GM21360 (cell line): Measurements from ENCODE around the gene HS6ST2.

Source experiments
- ATAC-seq: cut with Tn5 transposase; IDR thresholded peaks from one replicate; pipeline ENCODE4 v1.9.1; 2021; ENCODE audit warnings: mild to moderate bottlenecking, moderate library complexity; ENCODE audit not compliant: unreplicated experiment

Gene HS6ST2

DNA sequence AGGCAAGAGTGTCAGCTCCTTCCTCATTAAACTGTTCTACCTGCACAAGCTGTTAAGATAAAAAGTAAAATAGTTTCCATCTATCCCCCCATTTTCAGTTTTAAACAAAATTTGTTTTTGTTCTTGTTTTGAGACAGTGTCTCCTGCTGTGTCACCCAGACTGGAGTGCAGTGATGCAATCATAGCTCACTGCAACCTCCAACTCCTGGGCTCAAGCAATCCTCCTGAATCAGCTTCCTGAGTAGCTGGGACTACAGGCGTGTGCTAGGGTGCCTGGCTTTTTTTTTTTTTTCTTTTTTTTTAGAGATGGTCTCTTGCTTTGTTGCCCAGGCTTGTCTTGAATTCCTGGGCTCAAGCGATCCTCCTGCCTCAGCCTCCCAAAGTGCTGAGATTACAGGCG is 105.4 kb downstream of the HS6ST2 start:
- no peak for ATAC-seq

GRCh38 chrX:132848296-132848970 is 110.0 kb downstream of the HS6ST2 start:
- no peak for ATAC-seq

- ATAC-seq: no peak
Observed at GRCh38 chrX:132843363-132843762, 115.1 kb downstream of the HS6ST2 start.

DNA sequence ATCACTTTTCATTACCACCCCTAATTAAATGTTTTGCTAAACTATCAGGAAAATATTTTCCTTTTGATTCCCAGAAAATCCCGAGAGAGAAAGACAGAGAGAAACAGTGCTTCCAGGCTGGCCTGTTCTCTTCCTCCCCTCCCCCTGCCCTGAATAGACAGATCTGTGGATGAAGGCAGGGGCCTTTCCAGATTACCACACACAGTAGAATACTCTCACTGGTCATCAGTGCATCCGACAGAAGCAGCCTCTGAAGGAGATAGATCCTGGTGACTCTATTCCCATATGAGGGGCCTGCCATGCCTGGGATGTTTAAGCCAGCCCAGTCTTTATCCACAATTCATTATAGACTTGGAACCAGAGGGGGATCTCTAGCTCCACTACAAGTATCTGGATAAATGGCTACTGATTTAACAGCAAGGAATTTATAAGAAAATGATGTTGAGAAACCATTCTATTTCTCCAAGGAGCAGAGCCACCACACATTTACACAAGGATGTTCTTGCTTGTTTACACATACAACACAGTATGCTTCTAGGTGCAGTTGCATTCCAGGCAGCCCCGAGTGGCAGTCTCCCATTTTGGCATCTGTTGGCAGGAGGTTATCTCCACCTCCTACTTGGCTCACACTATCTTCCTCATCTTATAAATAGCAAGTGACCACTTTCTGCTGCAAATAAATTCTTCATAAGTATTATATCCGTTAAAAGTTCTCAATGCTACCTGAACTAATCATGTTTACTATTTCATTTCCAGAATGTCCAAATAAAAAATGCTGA is 115.8 kb downstream of the HS6ST2 start:
- ATAC-seq: no peak

DNA sequence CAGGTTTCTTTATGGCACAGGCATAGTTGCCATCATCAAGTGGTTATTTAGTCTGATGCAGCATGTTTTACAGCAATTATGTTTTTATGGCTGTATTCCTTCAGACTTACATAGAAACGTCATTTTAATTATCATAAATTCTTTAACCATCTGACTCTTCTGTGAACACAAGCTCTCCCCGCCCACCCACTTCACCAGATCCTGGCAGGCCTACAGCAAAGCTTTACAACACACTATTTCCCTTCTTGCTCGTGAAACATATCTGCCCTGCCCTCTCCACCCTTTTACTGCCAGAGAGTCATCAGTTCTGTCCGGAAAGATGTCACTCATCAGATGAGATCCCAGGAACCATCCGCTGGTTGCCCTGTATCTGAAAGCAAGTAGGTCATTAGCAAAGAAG is 120.5 kb downstream of the HS6ST2 start:
- ATAC-seq: no peak

- no peak for ATAC-seq
Observed at GRCh38 chrX:132837126-132837525, 121.3 kb downstream of the HS6ST2 start.

DNA sequence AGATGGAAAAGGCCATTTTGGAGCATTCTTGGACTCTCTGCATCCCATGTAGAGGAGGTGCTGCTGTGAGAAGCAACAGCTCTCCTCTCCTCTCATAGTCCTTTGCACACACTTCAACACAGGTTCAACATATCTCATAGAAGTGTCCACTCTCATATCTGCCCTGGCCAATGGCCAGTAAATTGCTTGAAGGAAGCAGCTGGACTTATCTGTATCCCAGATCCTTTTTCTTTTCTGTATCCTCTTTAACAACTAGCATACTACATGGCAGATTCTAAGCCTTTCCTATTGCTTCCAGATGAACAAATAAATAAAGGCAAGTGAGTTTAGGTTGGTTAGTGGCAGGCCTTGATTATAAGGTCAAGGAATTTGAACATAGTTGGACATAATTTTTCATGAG is 122.0 kb downstream of the HS6ST2 start:
- no peak for ATAC-seq

DNA sequence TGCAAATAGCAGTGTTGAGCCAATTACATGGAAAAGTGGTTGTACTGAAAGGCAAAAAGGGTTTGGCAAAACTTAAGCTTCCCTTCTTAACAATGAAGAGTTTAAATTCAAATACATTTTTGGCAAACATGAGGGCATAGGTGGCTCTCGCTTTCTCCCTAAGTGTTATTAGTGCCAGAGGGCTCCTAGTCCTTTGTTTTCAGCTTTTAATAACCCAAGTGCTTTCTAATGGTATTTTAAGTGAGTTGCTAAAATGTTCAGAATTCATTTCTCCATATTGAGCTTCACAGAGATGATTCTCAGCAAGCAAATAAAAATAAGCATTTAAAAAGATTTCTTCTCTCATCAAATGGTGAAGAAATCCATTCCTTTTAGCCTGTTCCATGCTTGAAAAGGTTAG is 123.7 kb downstream of the HS6ST2 start:
- no peak for ATAC-seq

- ATAC-seq: no peak
Observed at GRCh38 chrX:132834109-132834508, 124.3 kb downstream of the HS6ST2 start.

GRCh38 chrX:132833373-132833772 is 125.1 kb downstream of the HS6ST2 start:
- no peak for ATAC-seq

DNA sequence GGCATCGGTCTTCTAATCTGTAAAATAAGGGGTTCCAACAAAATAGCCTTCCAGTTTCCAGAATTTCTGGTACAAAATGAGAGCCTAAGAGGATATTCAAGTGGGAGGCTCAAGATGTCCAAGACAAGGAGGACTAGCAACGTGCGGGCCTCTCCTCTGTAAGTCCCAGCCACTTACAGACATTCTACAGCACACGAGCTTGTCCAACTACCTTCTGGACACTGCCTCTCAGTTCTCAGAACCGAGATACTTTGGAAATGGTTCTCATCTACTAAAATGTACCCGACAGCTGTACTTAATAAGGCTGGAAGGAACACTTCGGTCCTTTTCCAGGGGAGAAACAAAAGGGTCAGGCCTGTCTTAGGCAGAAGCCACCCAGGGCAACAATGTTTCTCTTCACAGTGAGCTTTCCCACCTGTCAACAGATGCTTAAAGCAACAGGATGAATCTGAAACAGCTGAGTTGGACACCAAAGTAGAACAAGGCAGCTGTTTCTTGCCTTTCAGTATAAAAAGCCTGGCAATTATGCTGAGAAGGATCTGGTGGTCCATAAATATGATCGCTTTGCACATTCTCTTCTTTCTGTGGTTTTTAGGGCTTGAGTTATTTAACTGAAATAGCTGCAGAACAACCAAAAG is 127.0 kb downstream of the HS6ST2 start:
- no peak for ATAC-seq

GRCh38 chrX:132822634-132823012 is 135.8 kb downstream of the HS6ST2 start:
- no peak for ATAC-seq

GRCh38 chrX:132821974-132822633 is 136.3 kb downstream of the HS6ST2 start:
- no peak for ATAC-seq

- no peak for ATAC-seq
Observed at GRCh38 chrX:132820675-132821074, 137.8 kb downstream of the HS6ST2 start.

DNA sequence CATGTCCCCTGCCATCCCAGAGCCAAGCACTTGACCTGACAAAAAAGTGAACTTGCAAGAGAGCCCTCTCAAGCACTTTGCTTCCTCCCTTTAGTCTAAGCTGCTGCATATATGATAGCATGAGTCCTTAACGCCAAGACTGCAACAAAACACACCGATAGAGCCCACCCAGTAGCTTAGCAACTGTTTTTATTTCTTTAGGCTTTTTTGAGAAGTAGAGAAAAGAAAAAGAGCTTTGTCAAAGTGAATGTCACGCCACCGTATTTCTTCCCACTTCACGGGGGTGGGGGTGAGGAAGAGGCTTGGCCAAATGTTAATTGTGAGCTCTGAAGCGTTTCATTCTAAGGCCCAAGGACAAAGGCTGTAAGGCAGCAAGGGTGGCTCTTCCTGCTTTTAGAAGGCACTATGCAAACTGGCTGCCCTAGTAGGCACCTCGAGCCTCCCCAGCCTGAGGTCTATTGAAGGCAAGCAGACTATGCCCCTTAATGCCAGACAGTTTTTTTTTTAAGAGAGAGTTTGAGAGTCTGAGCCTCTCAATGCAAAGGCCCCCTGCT is 138.6 kb downstream of the HS6ST2 start:
- no peak for ATAC-seq

DNA sequence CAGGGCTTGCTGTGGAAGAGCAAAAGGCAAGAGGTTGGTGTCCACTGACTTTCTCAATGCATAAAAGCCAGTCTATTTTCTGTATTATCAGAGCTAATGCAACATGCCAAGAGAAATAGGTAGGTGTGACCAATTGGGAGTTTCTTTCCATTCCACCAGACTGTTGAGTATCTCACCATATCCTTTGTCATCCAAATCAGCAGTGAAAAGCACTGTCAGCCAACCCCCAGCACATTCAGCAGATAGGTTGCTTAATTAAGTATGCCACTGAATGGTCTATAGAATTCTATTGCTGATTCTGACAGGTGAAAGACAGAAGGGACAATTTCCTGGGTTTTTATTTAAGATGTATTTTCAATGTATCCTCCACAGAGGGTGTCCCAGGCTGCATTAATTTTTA is 139.8 kb downstream of the HS6ST2 start:
- no peak for ATAC-seq

DNA sequence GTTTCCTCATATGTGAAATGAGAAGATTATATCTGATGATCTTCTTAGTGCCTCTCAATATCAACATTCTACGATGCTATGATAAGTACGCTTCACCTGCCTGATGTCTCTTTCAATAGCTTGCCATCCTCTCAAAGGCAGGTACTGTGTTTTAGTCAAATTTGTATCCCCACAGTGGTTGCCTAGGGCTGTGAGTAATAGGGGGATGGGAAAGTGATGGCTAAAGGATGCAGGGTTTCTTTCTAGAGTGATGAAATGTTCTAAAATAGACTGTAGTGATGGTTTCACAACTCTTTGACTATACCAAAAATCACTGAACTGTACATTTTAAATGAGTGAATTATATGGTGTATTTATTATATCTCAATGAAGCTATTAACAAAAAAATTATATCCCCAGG is 142.8 kb downstream of the HS6ST2 start:
- ATAC-seq: no peak

DNA sequence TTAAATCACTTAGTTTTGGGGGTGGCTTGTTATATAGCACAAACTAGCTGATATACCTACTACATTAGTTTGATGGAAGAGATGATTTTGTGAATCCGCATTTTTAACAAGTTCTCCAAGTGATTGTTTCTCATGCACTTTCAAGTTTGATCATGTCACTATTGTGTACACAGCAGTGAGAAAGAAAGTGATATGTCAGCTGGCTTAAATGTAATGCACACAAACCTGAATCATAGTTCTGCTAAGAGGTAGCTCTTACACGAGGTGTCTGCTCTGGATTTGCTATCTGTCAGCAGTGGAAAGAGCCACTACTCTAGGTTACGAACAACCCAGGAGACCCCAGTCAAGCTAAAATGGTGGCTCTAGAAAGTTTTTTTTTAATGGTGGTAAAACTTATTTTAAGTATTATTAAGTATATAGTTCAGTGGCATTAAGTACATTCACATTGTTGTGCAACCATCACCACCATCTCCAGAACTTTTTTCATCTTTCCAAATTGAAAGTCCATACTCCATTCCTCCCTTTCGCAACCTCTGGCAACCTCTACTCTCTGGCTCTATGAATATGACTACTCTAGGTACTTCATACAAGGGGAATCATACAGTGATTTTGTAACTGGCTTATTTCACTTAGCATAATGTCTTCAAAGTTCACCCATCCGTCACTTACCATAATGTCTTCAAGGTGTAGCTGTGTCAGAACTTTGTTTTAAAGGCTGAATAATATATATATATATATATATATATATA is 147.3 kb downstream of the HS6ST2 start:
- ATAC-seq: no peak

- ATAC-seq: no peak
Observed at GRCh38 chrX:132810488-132810887, 147.9 kb downstream of the HS6ST2 start.

- ATAC-seq: no peak
Observed at GRCh38 chrX:132809581-132809980, 148.8 kb downstream of the HS6ST2 start.
